HCT116 (cell line): Measurements from ENCODE around the gene PARP12.

Experiments
- ATF3 ChIP-seq: IDR thresholded peaks from 2 replicates; pipeline ENCODE4 v1.6.1; 2012
- CTCF ChIP-seq, 3 experiments: fragments of 200-600 bp in 1 of 3; sonication (generic) in 1 of 3; IDR thresholded peaks in 2 of 3; conservative IDR thresholded peaks in 1 of 3; 2 replicates each; pipeline ENCODE4 v1.5.1; 2012 to 2017; ENCODE audit warnings: low read depth in 2 of 3, low read length in 2 of 3, antibody characterized with exemption in 1 of 3, borderline replicate concordance in 1 of 3, control low read depth in 1 of 3, mild to moderate bottlenecking in 1 of 3, mixed read lengths in 1 of 3, mixed run types in 1 of 3, moderate library complexity in 1 of 3; ENCODE audit not compliant: insufficient read depth in 1 of 3
- EZH2 ChIP-seq: fragments of 200-600 bp; sonication (generic); IDR thresholded peaks from 2 replicates; pipeline ENCODE4 v1.6.1; 2017; ENCODE audit warnings: antibody characterized with exemption, mixed run types
- FOSL1 ChIP-seq: IDR thresholded peaks from 2 replicates; pipeline ENCODE4 v1.6.1; 2012; ENCODE audit warnings: low read depth
- JUND ChIP-seq: IDR thresholded peaks from 2 replicates; pipeline ENCODE4 v1.6.1; 2012
- POLR2A ChIP-seq: IDR thresholded peaks from 2 replicates; pipeline ENCODE4 v1.7.0; 2011; ENCODE audit warnings: borderline replicate concordance; ENCODE audit not compliant: insufficient read depth, insufficient read length; ENCODE audit errors: extremely low read depth
- POLR2AphosphoS5 ChIP-seq: IDR thresholded peaks from 2 replicates; pipeline ENCODE4 v1.6.1; 2011; ENCODE audit warnings: mild to moderate bottlenecking, low read depth, low read length, moderate library complexity
- REST ChIP-seq: IDR thresholded peaks from 2 replicates; pipeline ENCODE4 v1.6.1; 2012; ENCODE audit warnings: low read depth
- ZNF274 ChIP-seq: fragments of 200-500 bp; sonication (Bioruptor generic); IDR thresholded peaks from 2 replicates; pipeline ENCODE4 v1.6.1; 2014; ENCODE audit warnings: mild to moderate bottlenecking, low read depth, low read length, inconsistent platforms

DNA sequence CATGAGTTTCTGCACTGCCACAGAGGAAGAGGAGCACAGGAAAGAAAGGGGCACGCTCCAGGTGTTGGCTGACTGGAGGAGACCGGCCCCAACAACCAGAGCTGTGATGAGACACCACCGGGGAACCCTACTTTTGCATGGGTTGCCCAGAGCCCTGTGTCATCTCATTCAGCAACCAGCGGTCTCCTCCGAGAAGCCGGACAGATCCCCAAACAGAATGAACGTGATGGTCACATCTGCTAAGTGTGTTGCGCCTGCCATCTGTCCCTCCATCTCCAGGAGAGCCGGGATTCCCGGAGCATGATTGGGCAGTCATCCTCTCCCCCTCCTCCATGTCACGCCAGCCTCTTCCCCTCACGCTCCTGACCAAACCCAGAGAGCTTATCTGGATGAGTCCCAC, 22.9 kb downstream of the PARP12 start:
- TF ChIP-seq CTCF (IDR thresholded peaks at IDR 0.05 in 2 of 3, conservative IDR thresholded peaks at IDR 0.05 in 1 of 3; ENCODE audit: borderline replicate concordance in 1 of 3, insufficient read depth in 1 of 3, low read depth in 2 of 3, low read length in 2 of 3) (no peak), POLR2A (no peak), REST (no peak), EZH2 (no peak), JUND (no peak), ATF3 (no peak), ZNF274 (no peak), POLR2AphosphoS5 (no peak), FOSL1 (no peak)
